Urothelium cell line (cell line): ENCODE measurements around the gene KIF3B.
"Not testable (repeated sequence)": the region's sequence is repeated elsewhere in the genome, so short reads cannot be mapped to it uniquely, and the experiment has no call there.

Source experiments
- DNase-seq: peaks from one replicate; pipeline ENCODE4 v3.0.0; 2011; ENCODE audit warnings: low spot score, mixed read lengths
- FAIRE-seq: peaks from 2 replicates; lab custom pipeline; 2011; peaks lifted over from hg19 to GRCh38; lab: Jason Lieb, UNC

The KIF3B gene

GRCh38 chr20:32325706-32326503 lies 48.5 kb downstream of the KIF3B start:
- no peak for DNase-seq
- no peak for FAIRE-seq

- FAIRE-seq (no peak), DNase-seq (no peak)
Observed at GRCh38 chr20:32326504-32326845, 49.0 kb downstream of the KIF3B start.

- FAIRE-seq (no peak), DNase-seq (no peak)
Observed at GRCh38 chr20:32327087-32327681, 49.7 kb downstream of the KIF3B start.

- DNase-seq (no peak), FAIRE-seq (no peak)
Observed at GRCh38 chr20:32329817-32330554, 52.5 kb downstream of the KIF3B start.

- FAIRE-seq (no peak), DNase-seq (no peak)
Observed at GRCh38 chr20:32330555-32330897, 53.1 kb downstream of the KIF3B start.

- DNase-seq (no peak), FAIRE-seq (no peak)
Observed at GRCh38 chr20:32332614-32333013, 55.2 kb downstream of the KIF3B start.

- FAIRE-seq (no peak), DNase-seq (no peak)
Observed at GRCh38 chr20:32333181-32333987, 55.9 kb downstream of the KIF3B start.

GRCh38 chr20:32333988-32334885 lies 56.8 kb downstream of the KIF3B start:
- no peak for DNase-seq
- FAIRE-seq: no peak

GRCh38 chr20:32336918-32337347 lies 59.5 kb downstream of the KIF3B start:
- FAIRE-seq: no peak
- peak; percentile 23 for DNase-seq

- FAIRE-seq (no peak), DNase-seq (no peak)
Observed at GRCh38 chr20:32337937-32338661, 60.6 kb downstream of the KIF3B start.

- FAIRE-seq (no peak), DNase-seq (no peak)
Observed at GRCh38 chr20:32338665-32339064, 61.2 kb downstream of the KIF3B start.

GRCh38 chr20:32339116-32339515 lies 61.7 kb downstream of the KIF3B start:
- FAIRE-seq: no peak
- no peak for DNase-seq

- not testable (repeated sequence) for DNase-seq, FAIRE-seq
Observed at GRCh38 chr20:32341053-32341452, 63.6 kb downstream of the KIF3B start.

- FAIRE-seq: peak; percentile 69
- DNase-seq: no peak
Observed at GRCh38 chr20:32343439-32343838, 66.0 kb downstream of the KIF3B start.

- FAIRE-seq (no peak), DNase-seq (no peak)
Observed at GRCh38 chr20:32344835-32345506, 67.5 kb downstream of the KIF3B start.

GRCh38 chr20:32348207-32348606 lies 70.8 kb downstream of the KIF3B start:
- no peak for FAIRE-seq

GRCh38 chr20:32350421-32350820 lies 73.0 kb downstream of the KIF3B start:
- FAIRE-seq (no peak), DNase-seq (no peak)

More at GRCh38 chr20:32348207-32348606, 70.8 kb downstream of the KIF3B start:
- no peak for DNase-seq

GRCh38 chr20:32352121-32352720 lies 74.8 kb downstream of the KIF3B start:
- FAIRE-seq (no peak), DNase-seq (no peak)
